Glomerular visceral epithelial cell (primary cell): ENCODE measurements around the gene SLC25A3.
"Not testable (repeated sequence)": the region's sequence is repeated elsewhere in the genome, so short reads cannot be mapped to it uniquely, and the experiment has no call there.

Source experiments
- DNase-seq: peaks from one replicate; pipeline ENCODE4 v3.0.0-alpha.2; 2016; ENCODE audit errors: extremely low spot score

SLC25A3 gene

GRCh38 chr12:98594050-98594835 lies 757 bp downstream of the SLC25A3 start:
- peak; percentile 16 for DNase-seq

- DNase-seq: peak; percentile 65
Measured at GRCh38 chr12:98595243-98595988, 1.9 kb downstream of the SLC25A3 start.

GRCh38 chr12:98597313-98597712 lies 3.8 kb downstream of the SLC25A3 start:
- not testable (repeated sequence) for DNase-seq

GRCh38 chr12:98601924-98602323 lies 8.4 kb downstream of the SLC25A3 start:
- no peak for DNase-seq

GRCh38 chr12:98606359-98606988 lies 13.0 kb downstream of the SLC25A3 start:
- DNase-seq: no peak

GRCh38 chr12:98610596-98610995 lies 17.1 kb downstream of the SLC25A3 start:
- no peak for DNase-seq

GRCh38 chr12:98612696-98613334 lies 19.3 kb downstream of the SLC25A3 start:
- no peak for DNase-seq

GRCh38 chr12:98618952-98619351 lies 25.5 kb downstream of the SLC25A3 start:
- no peak for DNase-seq

GRCh38 chr12:98635657-98636323 lies 42.3 kb downstream of the SLC25A3 start:
- DNase-seq: peak; percentile 73

GRCh38 chr12:98637068-98637467 lies 43.6 kb downstream of the SLC25A3 start:
- no peak for DNase-seq

- no peak for DNase-seq
Measured at GRCh38 chr12:98638009-98638408, 44.5 kb downstream of the SLC25A3 start.

- no peak for DNase-seq
Measured at GRCh38 chr12:98639491-98639890, 46.0 kb downstream of the SLC25A3 start.

GRCh38 chr12:98642801-98643200 lies 49.3 kb downstream of the SLC25A3 start:
- DNase-seq: not testable (repeated sequence)

- no peak for DNase-seq
Measured at GRCh38 chr12:98644433-98644711, 50.9 kb downstream of the SLC25A3 start.

- peak; percentile 97 for DNase-seq
Measured at GRCh38 chr12:98644712-98645571, 51.5 kb downstream of the SLC25A3 start, which contains the start of the genes APAF1 and IKBIP. APAF1 (plus strand) TSS chr12:98645290; CDS start chr12:98648360, 3,070 bp downstream. IKBIP (minus strand) TSS chr12:98644788; CDS start chr12:98644701, 87 bp downstream.

- DNase-seq: peak; percentile 16
Measured at GRCh38 chr12:98645572-98646067, 52.1 kb downstream of the SLC25A3 start.

GRCh38 chr12:98646294-98647090 lies 53.0 kb downstream of the SLC25A3 start:
- peak; percentile 11 for DNase-seq

GRCh38 chr12:98651328-98651727 lies 57.8 kb downstream of the SLC25A3 start:
- no peak for DNase-seq

- DNase-seq: peak; percentile 53
Measured at GRCh38 chr12:98653866-98654493, 60.5 kb downstream of the SLC25A3 start.
